GM11168 (cell line): ENCODE results near the gene ARHGAP9.

Source experiments
- in situ Hi-C: fragments of 300-500 bp; cut with MboI; formaldehyde crosslinking; loops from one replicate; pipeline ENCODE4 v1.12.0; 2022; ENCODE audit warnings: low sequenced_read_pairs; ENCODE audit not compliant: unreplicated experiment

The ARHGAP9 gene

DNA sequence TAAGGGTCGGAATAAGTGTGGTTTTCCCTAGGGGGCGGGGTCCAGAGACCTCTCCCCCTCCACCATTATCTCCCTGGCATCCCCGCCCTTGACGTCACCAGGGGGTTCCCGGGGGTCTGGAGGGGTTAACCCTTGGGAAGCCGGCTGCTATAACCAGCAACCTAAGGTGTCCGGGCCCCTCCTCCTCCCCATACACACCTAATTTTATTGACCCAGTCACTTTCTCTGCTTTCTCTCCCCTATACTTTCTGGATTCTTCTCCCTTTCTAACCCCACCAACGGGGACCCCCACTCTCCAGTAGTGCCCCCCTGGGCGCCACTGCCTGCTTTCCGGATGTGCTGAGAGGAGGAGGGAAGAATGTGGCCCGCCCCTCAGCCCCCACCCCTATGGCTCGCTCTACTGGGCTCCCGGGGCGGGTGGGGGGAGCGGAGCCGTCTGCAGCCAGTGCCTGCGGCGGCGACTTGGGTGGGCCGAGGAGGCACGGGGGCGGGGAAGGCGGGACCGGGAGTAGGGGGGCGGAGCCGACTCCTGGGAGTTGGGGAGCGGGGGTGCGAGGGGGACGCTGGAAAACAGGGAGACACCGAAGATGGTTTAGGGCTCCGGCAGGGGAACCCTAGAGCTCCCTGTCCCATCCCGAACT, 18.3 kb downstream of the ARHGAP9 start:
- in situ Hi-C loops, result no loop called here

DNA sequence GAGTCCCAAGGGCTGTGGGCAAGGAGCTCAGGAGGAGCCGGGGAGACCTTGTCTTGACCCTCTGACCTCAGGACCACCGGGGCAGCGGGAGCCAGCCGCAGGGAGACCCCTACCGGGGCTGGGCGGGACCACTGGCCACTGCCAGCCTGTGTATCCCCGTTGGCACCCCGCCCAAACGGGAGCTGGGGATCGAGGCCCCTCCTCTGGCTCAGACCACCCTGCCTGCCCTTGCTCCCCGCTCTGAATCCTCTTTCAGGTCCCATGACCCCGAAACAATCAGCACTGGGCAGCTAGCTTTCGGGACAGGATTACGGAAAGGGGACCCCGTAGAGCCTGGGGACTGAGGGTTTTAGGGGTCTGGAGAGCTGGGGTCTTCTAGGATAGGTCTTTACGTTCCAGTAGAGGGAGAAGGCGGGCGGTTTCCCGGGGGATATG, 18.8 kb downstream of the ARHGAP9 start:
- in situ Hi-C loops, result no loop called here

DNA sequence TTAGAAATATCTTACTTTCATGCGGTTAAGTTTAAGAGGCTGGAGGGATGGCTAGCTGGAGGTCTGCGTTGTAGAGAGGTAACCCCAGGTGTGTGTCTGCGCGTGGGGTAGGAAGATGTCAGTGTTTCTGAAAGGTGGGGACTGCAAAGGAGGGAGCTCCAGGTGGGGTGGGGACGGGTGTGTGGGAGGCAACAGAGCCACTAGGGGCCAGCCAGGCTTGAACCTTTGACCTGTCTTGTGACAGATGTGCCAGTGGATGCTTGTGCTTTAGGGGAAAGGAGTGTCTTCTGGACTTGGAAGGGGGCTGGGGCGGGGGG, 19.2 kb downstream of the ARHGAP9 start:
- in situ Hi-C loops, result no loop called here

DNA sequence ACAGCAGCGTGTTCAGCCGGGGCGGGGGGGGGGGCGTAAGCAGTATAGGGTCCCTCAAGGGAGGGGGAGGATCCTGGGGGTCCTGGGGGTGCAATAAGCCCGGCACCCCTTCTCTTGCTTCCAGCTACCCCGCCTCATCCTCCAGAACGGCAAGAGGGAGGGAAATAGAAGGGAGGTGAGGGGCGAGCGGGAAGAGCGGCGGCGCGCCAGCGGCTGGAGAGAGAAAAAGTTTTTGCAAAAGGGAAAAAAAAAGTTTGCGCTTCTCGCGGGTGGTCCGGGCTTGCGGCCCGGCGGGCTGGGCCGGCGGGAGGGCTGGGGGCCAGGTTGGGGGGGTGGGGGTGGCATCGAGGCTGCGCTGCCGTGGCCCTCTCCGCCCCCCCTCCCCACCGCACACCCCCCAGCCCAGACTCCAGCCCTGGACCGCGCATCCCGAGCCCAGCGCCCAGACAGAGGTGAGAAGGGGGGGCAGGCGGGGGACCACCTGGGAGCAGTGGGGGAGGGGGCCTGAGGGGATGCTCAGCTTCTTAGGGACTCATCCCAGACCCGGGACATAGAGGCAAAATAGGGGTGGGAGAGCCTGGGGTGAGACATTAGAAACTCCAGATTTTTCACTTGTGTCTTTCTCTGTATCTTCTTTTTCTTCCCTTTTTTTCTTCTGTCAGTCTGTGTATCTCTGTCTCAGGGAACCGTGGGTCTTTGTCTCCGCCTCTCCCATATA, 19.8 kb downstream of the ARHGAP9 start, which contains the start of gene GLI1:
GLI1 (plus strand) TSS at position 36 of the 718 bp plus-strand sequence. CDS start 3,907 bp downstream, outside the sequence.
- in situ Hi-C loops, result loop anchor here (5.0 kb wide), 1 partner anchor 148 kb away; no protein-coding TSS in a partner anchor

DNA sequence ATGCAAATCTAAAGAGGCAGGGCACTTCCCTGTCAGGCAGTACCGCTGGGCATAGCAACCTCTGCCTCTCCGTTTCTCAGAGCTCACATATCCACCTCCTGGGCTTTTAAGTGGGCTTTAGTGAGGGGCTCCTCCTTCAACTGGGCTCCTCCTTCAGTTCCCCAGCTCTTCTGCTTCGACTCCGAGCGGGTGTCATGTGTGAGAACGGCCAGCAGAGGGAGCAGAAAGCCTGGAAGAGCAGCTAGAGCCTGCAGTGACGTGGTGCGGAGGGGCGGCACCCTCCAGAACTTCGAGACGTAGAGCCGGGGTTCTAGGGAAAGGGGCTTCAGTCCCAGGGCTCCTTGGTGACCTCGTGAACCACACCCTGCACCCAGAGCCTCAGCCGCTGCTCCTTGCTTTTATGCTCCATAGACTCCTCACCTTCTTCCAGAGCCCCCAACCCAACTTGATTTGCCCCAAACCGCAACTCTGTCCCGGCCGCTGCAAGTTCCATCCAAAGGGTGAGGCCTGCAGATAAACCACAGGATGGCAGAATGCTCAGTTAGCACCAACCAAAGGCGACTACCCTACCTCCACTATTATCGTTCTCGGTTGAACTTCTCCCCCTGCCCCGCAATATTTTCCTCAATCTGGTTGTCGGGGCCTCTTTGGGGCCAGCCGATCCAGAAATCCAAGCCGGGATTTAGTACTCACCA, 20.5 kb downstream of the ARHGAP9 start:
- in situ Hi-C loops, result loop anchor here (5.0 kb wide), 1 partner anchor 147 kb away; no protein-coding TSS in a partner anchor

DNA sequence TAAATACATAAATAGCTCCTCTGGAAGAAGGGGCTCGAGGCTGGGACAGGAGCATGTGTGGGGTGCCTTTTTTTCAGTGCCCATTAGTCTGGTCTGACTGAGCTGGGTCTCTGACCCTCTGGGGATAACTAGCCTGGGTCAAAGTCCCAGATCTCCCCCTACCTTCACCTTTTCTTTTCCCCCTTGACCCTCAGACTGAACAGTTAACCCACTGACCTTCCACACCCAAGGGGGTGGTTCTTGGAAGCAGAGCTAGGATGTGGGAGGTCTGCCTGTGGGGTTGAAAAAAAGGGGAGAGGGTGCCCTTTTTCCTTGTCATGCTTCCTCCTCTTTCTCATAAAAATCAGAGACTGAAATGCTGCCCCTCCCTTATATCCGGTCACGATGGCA, 21.0 kb downstream of the ARHGAP9 start:
- in situ Hi-C loops, result loop anchor here (5.0 kb wide), 1 partner anchor 146 kb away; no protein-coding TSS in a partner anchor

DNA sequence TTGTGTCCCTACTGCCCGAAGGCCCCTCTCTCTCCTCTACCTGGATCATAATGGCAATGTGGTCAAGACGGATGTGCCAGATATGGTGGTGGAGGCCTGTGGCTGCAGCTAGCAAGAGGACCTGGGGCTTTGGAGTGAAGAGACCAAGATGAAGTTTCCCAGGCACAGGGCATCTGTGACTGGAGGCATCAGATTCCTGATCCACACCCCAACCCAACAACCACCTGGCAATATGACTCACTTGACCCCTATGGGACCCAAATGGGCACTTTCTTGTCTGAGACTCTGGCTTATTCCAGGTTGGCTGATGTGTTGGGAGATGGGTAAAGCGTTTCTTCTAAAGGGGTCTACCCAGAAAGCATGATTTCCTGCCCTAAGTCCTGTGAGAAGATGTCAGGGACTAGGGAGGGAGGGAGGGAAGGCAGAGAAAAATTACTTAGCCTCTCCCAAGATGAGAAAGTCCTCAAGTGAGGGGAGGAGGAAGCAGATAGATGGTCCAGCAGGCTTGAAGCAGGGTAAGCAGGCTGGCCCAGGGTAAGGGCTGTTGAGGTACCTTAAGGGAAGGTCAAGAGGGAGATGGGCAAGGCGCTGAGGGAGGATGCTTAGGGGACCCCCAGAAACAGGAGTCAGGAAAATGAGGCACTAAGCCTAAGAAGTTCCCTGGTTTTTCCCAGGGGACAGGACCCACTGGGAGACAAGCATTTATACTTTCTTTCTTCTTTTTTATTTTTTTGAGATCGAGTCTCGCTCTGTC, 22.8 kb downstream of the ARHGAP9 start:
- in situ Hi-C loops, result loop anchor here (5.0 kb wide), 1 partner anchor 145 kb away; no protein-coding TSS in a partner anchor

DNA sequence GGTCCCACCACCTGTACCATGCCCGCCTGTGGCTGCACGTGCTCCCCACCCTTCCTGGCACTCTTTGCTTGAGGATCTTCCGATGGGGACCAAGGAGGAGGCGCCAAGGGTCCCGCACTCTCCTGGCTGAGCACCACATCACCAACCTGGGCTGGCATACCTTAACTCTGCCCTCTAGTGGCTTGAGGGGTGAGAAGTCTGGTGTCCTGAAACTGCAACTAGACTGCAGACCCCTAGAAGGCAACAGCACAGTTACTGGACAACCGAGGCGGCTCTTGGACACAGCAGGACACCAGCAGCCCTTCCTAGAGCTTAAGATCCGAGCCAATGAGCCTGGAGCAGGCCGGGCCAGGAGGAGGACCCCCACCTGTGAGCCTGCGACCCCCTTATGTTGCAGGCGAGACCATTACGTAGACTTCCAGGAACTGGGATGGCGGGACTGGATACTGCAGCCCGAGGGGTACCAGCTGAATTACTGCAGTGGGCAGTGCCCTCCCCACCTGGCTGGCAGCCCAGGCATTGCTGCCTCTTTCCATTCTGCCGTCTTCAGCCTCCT, 23.4 kb downstream of the ARHGAP9 start:
- in situ Hi-C loops, result loop anchor here (5.0 kb wide), 1 partner anchor 144 kb away; no protein-coding TSS in a partner anchor

DNA sequence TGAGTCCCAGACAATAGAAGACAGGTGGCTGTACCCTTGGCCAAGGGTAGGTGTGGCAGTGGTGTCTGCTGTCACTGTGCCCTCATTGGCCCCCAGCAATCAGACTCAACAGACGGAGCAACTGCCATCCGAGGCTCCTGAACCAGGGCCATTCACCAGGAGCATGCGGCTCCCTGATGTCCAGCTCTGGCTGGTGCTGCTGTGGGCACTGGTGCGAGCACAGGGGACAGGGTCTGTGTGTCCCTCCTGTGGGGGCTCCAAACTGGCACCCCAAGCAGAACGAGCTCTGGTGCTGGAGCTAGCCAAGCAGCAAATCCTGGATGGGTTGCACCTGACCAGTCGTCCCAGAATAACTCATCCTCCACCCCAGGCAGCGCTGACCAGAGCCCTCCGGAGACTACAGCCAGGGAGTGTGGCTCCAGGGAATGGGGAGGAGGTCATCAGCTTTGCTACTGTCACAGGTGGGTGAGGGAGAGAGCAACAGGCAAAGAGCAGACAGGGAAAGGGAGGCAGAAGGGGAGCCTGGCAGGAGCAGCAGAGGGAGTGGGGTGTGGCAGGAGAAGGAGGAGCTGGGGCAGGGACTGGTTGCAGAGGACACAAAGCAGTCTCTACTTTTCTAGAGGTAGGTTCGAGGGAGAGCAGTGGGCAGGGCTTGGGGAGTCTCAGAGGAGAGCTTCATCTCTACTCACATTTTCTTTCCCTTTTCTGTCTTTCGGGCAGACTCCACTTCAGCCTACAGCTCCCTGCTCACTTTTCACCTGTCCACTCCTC, 24.1 kb downstream of the ARHGAP9 start:
- in situ Hi-C loops, result loop anchor here (5.0 kb wide), 1 partner anchor 143 kb away; no protein-coding TSS in a partner anchor

DNA sequence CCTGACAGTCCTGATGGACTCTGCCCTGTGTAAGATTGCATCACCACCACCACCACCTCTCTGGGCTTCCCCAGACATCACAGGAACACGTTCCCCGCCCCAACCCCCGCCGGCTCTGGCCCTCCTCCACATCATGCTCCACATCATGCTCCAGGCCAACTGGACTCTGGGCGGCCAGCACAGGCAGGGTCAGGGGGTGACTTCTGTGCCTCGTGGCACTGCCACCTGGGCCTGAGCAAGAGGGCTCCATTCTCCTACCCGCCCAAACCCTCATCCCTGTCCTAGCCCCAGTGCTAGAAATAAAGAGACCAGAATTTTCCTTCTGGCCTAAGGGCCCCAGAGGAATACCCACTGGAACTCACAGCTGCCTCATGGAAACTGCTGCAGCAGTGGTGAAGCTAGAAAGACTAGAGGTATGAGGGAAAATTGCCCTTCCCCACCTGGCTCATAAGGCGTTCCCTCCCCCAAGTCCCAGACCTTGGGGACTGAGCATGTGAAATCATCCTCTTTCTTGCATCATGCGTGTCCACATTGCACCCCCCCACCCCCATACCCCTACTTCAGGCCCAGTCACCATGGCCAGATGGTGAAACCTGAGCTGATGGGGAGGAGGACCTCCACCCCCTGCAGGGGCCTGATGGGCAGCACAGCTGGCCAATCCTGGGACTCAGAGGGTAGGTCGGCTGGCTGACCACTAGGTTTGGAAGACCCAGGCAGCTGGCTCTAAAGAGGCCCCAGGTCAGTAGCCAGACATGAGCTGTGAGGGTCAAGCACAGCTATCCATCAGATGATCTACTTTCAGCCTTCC, 24.9 kb downstream of the ARHGAP9 start, which contains the start of gene INHBE:
INHBE (plus strand) TSS at position 742 of the 808 bp plus-strand sequence. CDS start 230 bp downstream, outside the sequence.
- in situ Hi-C loops, result loop anchor here (5.0 kb wide), 1 partner anchor 142 kb away; no protein-coding TSS in a partner anchor

DNA sequence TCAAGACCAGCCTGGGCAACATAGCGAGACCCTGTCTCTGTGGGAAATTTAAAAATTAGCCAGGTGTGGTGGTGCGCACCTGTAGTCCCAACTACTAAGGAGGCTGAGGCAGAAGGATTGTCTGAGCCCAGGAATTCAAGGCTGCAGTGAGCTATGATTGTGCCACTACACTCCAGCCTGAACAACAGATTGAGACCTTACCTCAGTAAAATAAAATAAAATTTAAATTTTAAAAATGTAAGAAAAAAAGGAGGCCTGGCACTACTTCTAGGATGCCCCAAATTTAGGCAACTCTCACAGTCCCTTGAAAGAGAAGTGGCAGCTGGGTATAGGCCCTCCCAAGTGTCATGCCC, 25.5 kb downstream of the ARHGAP9 start:
- in situ Hi-C loops, result no loop called here

DNA sequence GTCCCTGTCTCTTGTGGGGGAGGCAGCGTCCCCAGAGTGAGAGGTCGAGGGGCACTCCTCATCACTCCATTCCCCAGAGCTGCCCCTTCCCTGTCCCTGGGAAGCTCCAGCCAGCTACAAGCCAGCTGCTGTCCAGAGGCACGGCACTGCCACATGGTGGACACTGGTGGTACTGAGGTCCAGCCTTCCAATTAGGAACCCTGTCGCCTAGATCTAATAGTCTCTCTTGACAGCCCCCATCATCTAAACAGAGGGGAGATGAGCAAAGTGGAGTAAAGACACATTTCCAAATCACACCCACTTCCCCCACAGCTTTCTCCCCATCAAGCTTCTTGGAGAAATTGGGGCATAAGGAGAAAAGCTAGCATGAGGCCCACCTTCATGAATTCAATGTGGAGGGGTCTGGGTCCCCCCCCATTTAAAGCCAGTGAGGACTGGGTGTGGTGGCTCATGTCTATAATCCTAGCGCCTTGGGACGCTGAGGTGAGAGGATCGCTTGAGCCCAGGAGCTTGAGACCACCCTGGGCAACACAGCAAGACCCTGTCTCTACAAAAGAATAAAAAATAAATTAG, 26.6 kb downstream of the ARHGAP9 start:
- in situ Hi-C loops, result no loop called here

DNA sequence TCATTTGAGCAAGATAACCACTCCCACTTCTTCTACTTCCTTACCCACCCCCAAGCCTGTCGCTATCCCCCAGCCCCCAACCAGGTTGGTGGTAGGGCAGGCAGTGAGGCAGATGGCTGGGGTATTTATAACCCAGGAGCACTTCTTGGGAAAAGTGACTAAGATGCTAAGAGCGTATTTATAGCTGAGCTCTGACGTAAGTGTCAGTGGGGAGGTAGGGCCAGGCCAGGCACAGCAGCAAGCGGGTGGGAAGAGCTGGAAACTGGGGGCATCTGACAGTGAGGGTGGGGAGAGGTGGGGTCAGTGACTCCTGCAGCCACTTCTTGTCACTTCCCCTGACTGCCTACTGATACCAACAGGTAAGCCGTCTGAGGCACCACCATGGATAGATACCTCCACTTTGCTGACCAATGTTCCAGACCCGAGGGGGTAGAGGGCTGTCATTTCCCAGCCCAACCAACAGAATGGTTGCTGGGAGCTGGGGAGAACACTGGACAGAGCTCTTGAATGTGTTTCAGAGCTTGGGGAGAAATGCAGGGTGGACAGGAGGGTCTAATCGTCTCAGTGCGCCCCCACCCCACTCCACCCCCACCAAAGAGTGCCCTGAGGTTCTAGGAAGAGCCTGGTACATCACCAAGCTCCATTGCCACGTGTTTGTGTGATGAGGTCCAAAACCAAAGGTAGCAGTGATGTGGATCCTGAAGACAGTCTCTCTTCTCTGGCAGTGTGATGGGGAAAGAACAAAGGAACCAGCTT, 27.3 kb downstream of the ARHGAP9 start:
- in situ Hi-C loops, result no loop called here

DNA sequence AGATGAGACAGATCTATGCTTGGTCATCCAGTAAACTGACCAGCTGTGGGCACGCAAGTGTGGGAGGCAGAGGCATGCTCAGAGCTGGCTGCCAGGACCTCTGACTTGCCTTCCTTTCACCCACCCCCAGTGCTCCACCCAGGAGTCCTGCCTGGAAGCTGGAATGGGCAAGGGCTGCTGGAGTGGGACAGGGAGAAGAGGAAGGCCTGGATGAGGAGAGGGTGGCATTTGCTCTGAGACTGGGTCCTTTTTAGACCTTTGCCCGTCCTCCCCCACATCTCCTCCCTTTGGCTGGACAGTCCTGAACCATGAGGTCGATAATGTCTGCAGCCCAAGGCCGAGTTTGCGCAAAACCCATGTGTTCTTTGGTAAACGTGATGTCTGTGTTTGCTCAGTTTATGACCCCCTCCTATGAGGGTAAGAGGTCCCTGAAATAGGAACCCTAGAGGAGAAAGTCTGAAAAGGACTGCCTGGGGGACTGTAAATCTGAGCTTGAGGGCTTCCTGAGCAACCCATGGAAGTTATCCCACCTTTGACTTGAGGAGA, 28.4 kb downstream of the ARHGAP9 start:
- in situ Hi-C loops, result no loop called here

DNA sequence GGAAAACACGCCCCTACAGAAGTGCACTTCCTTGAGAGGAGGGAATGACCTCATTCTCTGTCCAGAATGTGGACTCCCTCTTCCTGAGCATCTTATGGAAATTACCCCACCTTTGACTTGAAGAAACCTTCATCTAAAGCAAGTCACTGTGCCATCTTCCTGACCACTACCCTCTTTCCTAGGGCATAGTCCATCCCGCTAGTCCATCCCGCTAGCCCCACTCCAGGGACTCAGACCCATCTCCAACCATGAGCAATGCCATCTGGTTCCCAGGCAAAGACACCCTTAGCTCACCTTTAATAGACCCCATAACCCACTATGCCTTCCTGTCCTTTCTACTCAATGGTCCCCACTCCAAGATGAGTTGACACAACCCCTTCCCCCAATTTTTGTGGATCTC, 29.6 kb downstream of the ARHGAP9 start:
- in situ Hi-C loops, result no loop called here

DNA sequence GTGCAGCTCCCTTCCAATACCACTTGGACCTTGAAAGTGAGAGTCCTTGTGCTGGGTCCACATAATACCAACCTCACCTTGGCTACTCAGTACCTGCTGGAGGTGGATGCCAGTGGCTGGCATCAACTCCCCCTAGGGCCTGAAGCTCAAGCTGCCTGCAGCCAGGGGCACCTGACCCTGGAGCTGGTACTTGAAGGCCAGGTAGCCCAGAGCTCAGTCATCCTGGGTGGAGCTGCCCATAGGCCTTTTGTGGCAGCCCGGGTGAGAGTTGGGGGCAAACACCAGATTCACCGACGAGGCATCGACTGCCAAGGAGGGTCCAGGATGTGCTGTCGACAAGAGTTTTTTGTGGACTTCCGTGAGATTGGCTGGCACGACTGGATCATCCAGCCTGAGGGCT, 30.3 kb downstream of the ARHGAP9 start:
- in situ Hi-C loops, result no loop called here

DNA sequence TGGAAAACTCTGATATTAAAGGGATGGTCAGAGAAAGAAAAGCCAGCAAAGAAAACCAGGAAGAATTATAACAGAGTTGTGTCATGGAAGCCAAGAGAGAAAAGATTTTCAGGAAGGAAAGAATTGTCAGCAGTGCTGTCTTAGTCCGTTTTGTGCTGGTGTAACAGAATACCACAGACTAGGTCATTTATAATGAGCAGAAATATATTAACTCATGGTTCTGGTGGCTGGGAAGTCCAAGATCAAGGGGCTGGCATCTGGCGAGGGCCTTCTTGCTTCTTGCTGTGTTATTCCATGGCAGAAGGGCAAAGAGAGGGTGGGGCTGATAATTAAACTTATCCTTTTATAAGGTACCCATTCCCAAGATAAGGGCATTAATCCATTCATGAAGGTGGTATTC, 31.0 kb downstream of the ARHGAP9 start:
- in situ Hi-C loops, result no loop called here
